Neuronal stem cell (in vitro differentiated cells): ENCODE measurements around the gene MTHFD1.

Experiments
- DNase-seq: peaks from one replicate; pipeline ENCODE4 v3.0.0-alpha.2; 2013; ENCODE audit warnings: low spot score
- H2AFZ ChIP-seq: one replicate; pipeline ENCODE4 v1.6.1; 2013; ENCODE audit warnings: mild to moderate bottlenecking, low read length, inconsistent platforms
- H2AK5ac ChIP-seq: 2 replicates; pipeline ENCODE4 v1.6.1; 2013; ENCODE audit warnings: low read depth, mild to moderate bottlenecking, inconsistent platforms, low read length, moderate library complexity, mixed read lengths
- H2BK120ac ChIP-seq: 2 replicates; pipeline ENCODE4 v1.6.1; 2013; ENCODE audit warnings: low read depth, mild to moderate bottlenecking, inconsistent platforms, low read length, moderate library complexity, mixed read lengths
- H2BK12ac ChIP-seq: one replicate; pipeline ENCODE4 v1.6.1; 2013; ENCODE audit warnings: low read length, inconsistent platforms
- H2BK15ac ChIP-seq: 2 replicates; pipeline ENCODE4 v1.6.1; 2013; ENCODE audit warnings: mild to moderate bottlenecking, low read length, inconsistent platforms, mixed read lengths
- H2BK5ac ChIP-seq: one replicate; pipeline ENCODE4 v1.6.1; 2013; ENCODE audit warnings: inconsistent platforms, mild to moderate bottlenecking, low read length, moderate library complexity
- H3K14ac ChIP-seq: one replicate; pipeline ENCODE4 v1.6.1; 2013; ENCODE audit warnings: low read length, inconsistent platforms
- H3K18ac ChIP-seq: 2 replicates; pipeline ENCODE4 v1.6.1; 2013; ENCODE audit warnings: low read length, inconsistent platforms
- H3K23ac ChIP-seq: 2 replicates; pipeline ENCODE4 v1.6.1; 2013; ENCODE audit warnings: low read depth, mild to moderate bottlenecking, mixed read lengths, low read length, inconsistent platforms; ENCODE audit not compliant: poor library complexity
- H3K27ac ChIP-seq: replicated peaks from 3 replicates; pipeline ENCODE4 v1.5.1; 2013; ENCODE audit warnings: low read length, inconsistent platforms
- H3K27me3 ChIP-seq, 3 experiments: 2 replicates each; pipeline ENCODE4 v1.6.1; 2013; ENCODE audit warnings: low read length in 3 of 3, mild to moderate bottlenecking in 2 of 3, inconsistent platforms in 1 of 3, low read depth in 1 of 3, mixed read lengths in 1 of 3, moderate library complexity in 1 of 3; ENCODE audit not compliant: control insufficient read depth in 3 of 3, insufficient read depth in 3 of 3
- H3K36me3 ChIP-seq, 2 donors: replicated peaks in 1 of 2; 2 replicates each; pipeline ENCODE4 v1.6.1; 2013; ENCODE audit warnings: low read length in 2 of 2; ENCODE audit not compliant: control insufficient read depth in 2 of 2, insufficient read depth in 2 of 2
- H3K4ac ChIP-seq: 2 replicates; pipeline ENCODE4 v1.6.1; 2013; ENCODE audit warnings: inconsistent platforms, mild to moderate bottlenecking, low read length, moderate library complexity
- H3K4me1 ChIP-seq, 2 donors: 1 replicate in 1 of 2; 2 replicates in 1 of 2; pipeline ENCODE4 v1.6.1; 2013; ENCODE audit warnings: low read length in 2 of 2, low read depth in 1 of 2; ENCODE audit not compliant: control insufficient read depth in 2 of 2, insufficient read depth in 1 of 2
- H3K4me2 ChIP-seq: one replicate; pipeline ENCODE4 v1.6.1; 2013; ENCODE audit warnings: mild to moderate bottlenecking, low read length, inconsistent platforms; ENCODE audit not compliant: insufficient read depth, poor library complexity, severe bottlenecking
- H3K4me3 ChIP-seq, 2 donors: 2 replicates each; pipeline ENCODE4 v1.5.1; 2013; ENCODE audit warnings: low read length in 2 of 2, mild to moderate bottlenecking in 2 of 2, inconsistent platforms in 1 of 2, moderate library complexity in 1 of 2
- H3K79me1 ChIP-seq: one replicate; pipeline ENCODE4 v1.6.1; 2013; ENCODE audit warnings: low read depth, mild to moderate bottlenecking, inconsistent platforms, low read length, moderate library complexity
- H3K9ac ChIP-seq: one replicate; pipeline ENCODE4 v1.6.1; 2013; ENCODE audit warnings: mild to moderate bottlenecking, low read depth, low read length, inconsistent platforms; ENCODE audit not compliant: poor library complexity
- H3K9me3 ChIP-seq, 2 donors: replicated peaks in 1 of 2; 2 replicates each; pipeline versions ENCODE3 to v1.6.1; 2013; ENCODE audit warnings: low read length in 2 of 2, mild to moderate bottlenecking in 2 of 2, inconsistent platforms in 1 of 2, low read depth in 1 of 2, mixed read lengths in 1 of 2, moderate library complexity in 1 of 2; ENCODE audit not compliant: control insufficient read depth in 2 of 2, insufficient read depth in 1 of 2
- H4K8ac ChIP-seq: one replicate; pipeline ENCODE4 v1.6.1; 2013; ENCODE audit warnings: low read depth, mild to moderate bottlenecking, inconsistent platforms, low read length, moderate library complexity
- H4K91ac ChIP-seq: one replicate; pipeline ENCODE4 v1.6.1; 2013; ENCODE audit warnings: low read length, low read depth, mild to moderate bottlenecking, inconsistent platforms; ENCODE audit not compliant: poor library complexity
- WGBS, 2 donors: extraction: QIAGEN DNeasy Blood & Tissue Kit; methylation state at CpG; one replicate each; pipeline ENCODE4 v1.1.7; 2013; ENCODE audit warnings: missing lambda C conversion rate in 2 of 2, mixed read lengths in 1 of 2; ENCODE audit not compliant: insufficient read length in 2 of 2, insufficient replicate concordance in 1 of 2; ENCODE audit errors: extremely low coverage in 2 of 2; 5-methylcytosine and 5-hydroxymethylcytosine counted together

The MTHFD1 gene

GRCh38 chr14:64412237-64412636 is 24.1 kb downstream of the MTHFD1 start:
- H2BK5ac ChIP-seq, result no peak overlapping the region
- H3K23ac ChIP-seq, result no peak overlapping the region
- no peaks in the 10 kb centered on the region for H3K9me3 ChIP-seq
- H2AK5ac ChIP-seq, result no peak overlapping the region
- no peak overlapping the region for H3K27ac ChIP-seq
- no peak overlapping the region for H2BK12ac ChIP-seq
- no peak overlapping the region for H2AFZ ChIP-seq
- no peak overlapping the region for H3K4ac ChIP-seq
- no peaks in the 10 kb centered on the region for H3K79me1 ChIP-seq
- peaks cover 0 to 6% of the 10 kb centered on the region in 2 donors for H3K4me1 ChIP-seq
- H3K9ac ChIP-seq, result no peak overlapping the region
- H3K36me3 ChIP-seq, result peaks cover 6 to 73% of the 10 kb centered on the region in 2 donors
- no peak overlapping the region for H2BK120ac ChIP-seq
- no peak overlapping the region for H3K14ac ChIP-seq
- no CpG with 5 or more reads among the region's 1 CpG for WGBS, 2 donors
- H4K8ac ChIP-seq, result no peak overlapping the region
- H2BK15ac ChIP-seq, result no peak overlapping the region
- no peaks in the 10 kb centered on the region for H3K27me3 ChIP-seq
- no peak overlapping the region for H3K4me2 ChIP-seq
- H3K4me3 ChIP-seq, result no peak overlapping the region
- no peak overlapping the region for H3K18ac ChIP-seq
- DNase-seq, result no peak
- no peak overlapping the region for H4K91ac ChIP-seq

- no peak overlapping the region for H2BK120ac ChIP-seq
- H3K18ac ChIP-seq, result no peak overlapping the region
- no peak overlapping the region for H3K14ac ChIP-seq
- H3K4me2 ChIP-seq, result no peak overlapping the region
- DNase-seq, result no peak
- no peaks in the 10 kb centered on the region for H3K4me1 ChIP-seq
- no peak overlapping the region for H2BK15ac ChIP-seq
- H3K27ac ChIP-seq, result no peak overlapping the region
- H3K4ac ChIP-seq, result no peak overlapping the region
- no peak overlapping the region for H2BK5ac ChIP-seq
- no peak overlapping the region for H4K8ac ChIP-seq
- no peak overlapping the region for H2BK12ac ChIP-seq
- no CpG with 5 or more reads among the region's 3 CpGs for WGBS, 2 donors
- H3K23ac ChIP-seq, result no peak overlapping the region
- H3K4me3 ChIP-seq, result no peak overlapping the region
- no peak overlapping the region for H4K91ac ChIP-seq
- H2AFZ ChIP-seq, result no peak overlapping the region
- no peaks in the 10 kb centered on the region for H3K27me3 ChIP-seq
- H3K36me3 ChIP-seq, result peaks cover 31 to 90% of the 10 kb centered on the region in 2 donors
- H2AK5ac ChIP-seq, result no peak overlapping the region
- no peaks in the 10 kb centered on the region for H3K79me1 ChIP-seq
- H3K9me3 ChIP-seq, result no peaks in the 10 kb centered on the region
- no peak overlapping the region for H3K9ac ChIP-seq
Observed at GRCh38 chr14:64416348-64416932, 28.3 kb downstream of the MTHFD1 start.

GRCh38 chr14:64417055-64417770 is 29.1 kb downstream of the MTHFD1 start:
- H3K36me3 ChIP-seq, result peaks cover 34 to 91% of the 10 kb centered on the region in 2 donors
- no peak for DNase-seq
- no CpG with 5 or more reads among the region's 5 CpGs for WGBS, 2 donors

GRCh38 chr14:64417771-64418125 is 29.6 kb downstream of the MTHFD1 start:
- Histone ChIP-seq H3K4ac (no peak overlapping the region), H4K8ac (no peak overlapping the region), H3K27me3 (no peaks in the 10 kb centered on the region), H3K18ac (no peak overlapping the region), H3K27ac (no peak overlapping the region), H2BK120ac (no peak overlapping the region), H2AFZ (no peak overlapping the region), H2BK15ac (no peak overlapping the region), H3K79me1 (no peaks in the 10 kb centered on the region), H3K9me3 (no peaks in the 10 kb centered on the region), H3K4me3 (no peak overlapping the region), H3K14ac (no peak overlapping the region), H3K9ac (no peak overlapping the region), H2BK12ac (no peak overlapping the region), H3K4me1 (no peaks in the 10 kb centered on the region), H4K91ac (no peak overlapping the region), H2BK5ac (no peak overlapping the region), H2AK5ac (no peak overlapping the region), H3K4me2 (no peak overlapping the region), H3K23ac (no peak overlapping the region), H3K36me3 (peaks cover 37 to 92% of the 10 kb centered on the region in 2 donors)
- no CpG with 5 or more reads among the region's 7 CpGs for WGBS, 2 donors
- no peak for DNase-seq

More at GRCh38 chr14:64417055-64417770, 29.1 kb downstream of the MTHFD1 start:
- no peak overlapping the region for H3K4ac ChIP-seq
- H2BK5ac ChIP-seq, result no peak overlapping the region
- H3K9me3 ChIP-seq, result no peaks in the 10 kb centered on the region
- no peak overlapping the region for H3K4me2 ChIP-seq
- H3K27ac ChIP-seq, result no peak overlapping the region
- H2BK12ac ChIP-seq, result no peak overlapping the region
- no peak overlapping the region for H4K8ac ChIP-seq
- no peaks in the 10 kb centered on the region for H3K27me3 ChIP-seq
- no peak overlapping the region for H2AFZ ChIP-seq
- H3K4me1 ChIP-seq, result no peaks in the 10 kb centered on the region
- no peak overlapping the region for H4K91ac ChIP-seq
- H2BK120ac ChIP-seq, result no peak overlapping the region
- no peak overlapping the region for H3K23ac ChIP-seq
- H2AK5ac ChIP-seq, result no peak overlapping the region
- no peak overlapping the region for H2BK15ac ChIP-seq
- H3K18ac ChIP-seq, result no peak overlapping the region
- no peak overlapping the region for H3K14ac ChIP-seq
- no peak overlapping the region for H3K4me3 ChIP-seq
- no peaks in the 10 kb centered on the region for H3K79me1 ChIP-seq
- no peak overlapping the region for H3K9ac ChIP-seq
